Skeletal muscle satellite cell (primary cell): ENCODE results near the gene PPP1R12B.
"Not testable (repeated sequence)": the region's sequence is repeated elsewhere in the genome, so short reads cannot be mapped to it uniquely, and the experiment has no call there.

Experiments used
- H3K27me3 ChIP-seq: 2 replicates; pipeline ENCODE4 v1.7.0; 2013; ENCODE audit warnings: low read length; ENCODE audit not compliant: control insufficient read depth, insufficient read depth
- H3K36me3 ChIP-seq: 2 replicates; pipeline ENCODE4 v1.7.0; 2013; ENCODE audit warnings: mild to moderate bottlenecking, control low read depth, low read length; ENCODE audit not compliant: insufficient read depth
- H3K4me1 ChIP-seq: 2 replicates; pipeline ENCODE4 v1.7.0; 2013; ENCODE audit warnings: low read length; ENCODE audit not compliant: control insufficient read depth, insufficient read depth
- H3K4me2 ChIP-seq: 2 replicates; pipeline ENCODE4 v1.7.0; 2013; ENCODE audit warnings: mild to moderate bottlenecking, low read length
- H3K4me3 ChIP-seq: 2 replicates; pipeline ENCODE4 v1.7.0; 2013; ENCODE audit warnings: low read length
- H3K9ac ChIP-seq: 2 replicates; pipeline ENCODE4 v1.7.0; 2013; ENCODE audit warnings: mild to moderate bottlenecking, low read depth, low read length, moderate library complexity
- H3K9me3 ChIP-seq: replicated peaks from 2 replicates; pipeline ENCODE4 v1.7.0; 2013; ENCODE audit warnings: mild to moderate bottlenecking, control low read depth, low read length

PPP1R12B gene

DNA sequence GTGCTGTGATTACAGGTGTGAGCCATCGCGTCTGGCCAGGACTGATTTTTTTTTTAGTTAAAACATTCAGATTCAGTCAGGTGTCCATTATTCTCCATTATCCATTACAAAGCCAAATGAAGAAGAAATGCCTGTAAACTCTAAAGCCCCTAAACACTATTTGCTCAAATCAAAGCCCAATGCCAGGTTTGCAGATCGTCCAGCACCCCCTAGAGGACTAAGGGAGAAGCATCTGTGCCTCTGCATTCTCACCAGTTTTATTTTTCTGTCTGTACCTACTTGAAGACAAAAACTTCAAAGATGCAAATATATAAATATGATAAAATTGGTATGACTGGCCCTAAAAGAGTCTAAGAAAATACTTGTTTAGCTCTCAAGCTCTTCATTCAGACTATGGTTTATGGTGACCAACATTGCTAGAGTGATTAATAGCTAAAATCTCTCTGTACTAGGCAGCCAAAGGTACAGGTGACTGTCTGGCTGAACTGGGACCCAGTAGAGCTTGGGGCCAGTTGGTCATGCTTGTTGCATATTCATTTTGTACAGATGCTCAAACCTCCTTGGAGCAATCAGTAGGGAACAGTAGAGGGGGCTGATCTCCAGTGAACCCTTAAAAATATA, 223.3 kb downstream of the PPP1R12B start:
- H3K4me2 ChIP-seq, result no peak overlapping the region
- no peaks in the 10 kb centered on the region for H3K36me3 ChIP-seq
- no peak overlapping the region for H3K4me3 ChIP-seq
- no peak overlapping the region for H3K9ac ChIP-seq
- no peaks in the 10 kb centered on the region for H3K9me3 ChIP-seq
- H3K27me3 ChIP-seq, result no peaks in the 10 kb centered on the region
- peaks cover 51% of the 10 kb centered on the region for H3K4me1 ChIP-seq

DNA sequence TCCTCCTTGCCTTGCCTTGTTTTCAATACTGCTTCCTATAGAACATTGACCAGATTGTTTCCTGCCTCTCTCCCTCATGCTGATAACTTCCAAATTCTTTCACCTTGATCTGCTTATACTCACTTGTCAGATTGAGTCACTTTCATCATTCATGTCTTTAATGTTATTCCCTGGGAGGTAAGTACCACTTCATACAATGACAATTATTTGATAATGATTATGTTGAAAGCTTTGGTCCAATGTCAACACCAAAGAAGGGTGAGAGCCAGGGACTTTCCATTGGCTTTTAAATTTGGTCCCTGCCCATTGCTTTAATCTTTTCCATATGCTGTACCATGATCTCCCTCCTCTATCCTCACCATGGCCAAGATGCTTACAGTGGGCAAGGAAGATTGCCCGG, 224.4 kb downstream of the PPP1R12B start:
- no peaks in the 10 kb centered on the region for H3K36me3 ChIP-seq
- no peak overlapping the region for H3K4me2 ChIP-seq
- H3K4me1 ChIP-seq, result peaks cover 51% of the 10 kb centered on the region
- no peaks in the 10 kb centered on the region for H3K9me3 ChIP-seq
- H3K27me3 ChIP-seq, result no peaks in the 10 kb centered on the region
- no peak overlapping the region for H3K4me3 ChIP-seq
- no peak overlapping the region for H3K9ac ChIP-seq

DNA sequence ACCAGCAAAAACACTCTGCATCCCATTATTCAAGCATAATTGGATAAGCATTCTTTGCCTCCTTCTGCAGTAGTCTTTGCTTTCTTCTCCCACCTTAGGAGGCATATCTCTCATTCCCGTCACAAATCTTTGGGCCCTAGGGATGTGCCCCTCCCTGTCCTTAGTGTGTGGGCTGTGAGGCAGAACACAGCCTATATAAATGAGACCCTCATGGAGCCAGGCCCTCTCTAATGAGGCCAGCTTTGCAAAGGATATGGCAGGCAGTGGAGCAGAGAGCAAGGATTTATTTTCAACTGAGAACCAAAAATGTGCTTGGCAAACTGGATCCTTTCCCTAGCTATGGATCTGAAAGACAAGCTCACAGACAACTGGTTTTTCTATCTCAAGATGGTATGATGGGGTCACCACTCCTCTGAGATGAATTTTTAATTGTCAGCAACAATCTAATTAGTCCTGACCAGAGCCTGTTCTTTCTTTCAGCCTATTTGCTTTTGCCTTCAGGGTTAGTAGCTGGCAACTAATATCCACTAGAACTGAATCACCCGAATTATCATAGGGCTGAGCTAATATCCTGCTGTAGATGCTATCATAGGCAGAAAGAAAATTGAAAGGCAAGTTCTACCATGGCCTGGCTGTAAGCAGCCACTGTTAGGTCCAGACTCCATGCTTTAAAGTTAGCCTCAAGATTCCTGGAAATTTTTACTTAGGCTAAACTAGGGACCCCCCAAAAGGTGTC, 227.6 kb downstream of the PPP1R12B start:
- Histone ChIP-seq H3K9ac (peak overlapping the region; percentile 12), H3K4me2 (peak overlapping the region; percentile 41), H3K9me3 (no peaks in the 10 kb centered on the region), H3K4me3 (no peak overlapping the region), H3K4me1 (peaks cover 62% of the 10 kb centered on the region), H3K27me3 (no peaks in the 10 kb centered on the region), H3K36me3 (no peaks in the 10 kb centered on the region)

DNA sequence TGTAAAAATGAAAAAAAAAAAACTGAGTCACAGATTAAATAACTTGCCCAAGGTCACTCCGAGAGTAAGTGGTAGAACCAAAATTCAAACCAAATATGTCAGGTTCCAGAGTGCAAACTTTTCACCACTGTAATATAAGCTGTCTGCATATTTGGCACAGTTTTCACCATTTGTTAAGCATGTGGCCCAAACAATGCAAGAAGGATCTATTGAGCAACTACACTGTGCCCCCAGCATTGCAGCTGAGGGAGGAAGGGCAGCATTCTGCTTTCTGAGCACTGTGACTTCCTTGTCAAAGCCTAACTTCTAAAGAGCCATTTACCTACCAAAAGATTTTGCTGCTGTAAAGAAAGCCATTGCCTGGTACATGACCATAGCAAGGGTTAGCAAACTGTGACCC, 228.3 kb downstream of the PPP1R12B start:
- Histone ChIP-seq H3K27me3 (no peaks in the 10 kb centered on the region), H3K9me3 (no peaks in the 10 kb centered on the region), H3K9ac (peak overlapping the region; percentile 12), H3K4me3 (no peak overlapping the region), H3K36me3 (no peaks in the 10 kb centered on the region), H3K4me1 (peaks cover 62% of the 10 kb centered on the region), H3K4me2 (peak overlapping the region; percentile 41)

DNA sequence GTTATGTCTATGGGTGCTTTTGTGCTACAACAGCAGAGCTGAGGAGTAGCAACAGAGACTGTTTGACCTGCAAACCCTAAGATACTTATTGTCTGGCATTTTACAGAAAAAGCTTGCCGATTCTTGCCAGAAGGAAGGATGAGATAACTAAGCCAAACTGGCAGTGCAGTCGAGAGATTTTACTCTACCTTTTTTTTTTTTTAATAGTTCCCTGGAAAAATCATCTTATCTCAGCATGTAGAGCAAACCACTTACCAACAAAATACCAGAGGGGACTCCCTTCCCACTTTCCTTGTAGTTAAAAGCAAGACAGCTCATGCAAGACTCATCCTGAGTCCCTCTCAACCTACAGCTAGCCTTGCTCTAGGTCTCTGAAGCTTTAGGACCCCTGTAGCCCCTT, 228.9 kb downstream of the PPP1R12B start:
- Histone ChIP-seq H3K9me3 (no peaks in the 10 kb centered on the region), H3K36me3 (no peaks in the 10 kb centered on the region), H3K9ac (no peak overlapping the region), H3K4me2 (peak overlapping the region; percentile 41), H3K4me3 (no peak overlapping the region), H3K27me3 (no peaks in the 10 kb centered on the region), H3K4me1 (peaks cover 62% of the 10 kb centered on the region)

DNA sequence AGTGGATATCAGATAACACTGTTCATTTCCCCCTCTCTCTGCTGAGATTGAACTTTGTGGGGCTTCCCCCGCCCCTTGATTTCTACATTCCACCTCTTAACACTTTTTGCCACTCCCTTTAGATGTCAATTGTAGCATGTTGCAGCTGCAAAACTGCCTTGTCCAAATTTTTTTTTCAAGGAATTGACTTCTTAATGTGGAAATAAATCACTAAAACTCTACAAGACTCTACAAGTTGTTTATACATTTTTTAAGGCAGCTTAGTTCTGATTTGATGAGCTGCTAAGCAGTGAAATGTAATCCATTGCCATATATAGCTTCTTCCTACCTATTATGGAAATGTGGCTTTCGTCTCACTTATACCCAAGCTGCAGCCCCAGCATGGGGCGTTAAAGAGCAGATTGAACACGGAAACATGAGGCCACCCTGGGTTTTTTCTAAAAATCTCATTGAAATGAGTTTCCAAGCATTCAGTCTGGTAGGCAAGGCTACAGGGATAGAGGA, 229.6 kb downstream of the PPP1R12B start:
- Histone ChIP-seq H3K4me3 (no peak overlapping the region), H3K9ac (no peak overlapping the region), H3K4me2 (no peak overlapping the region), H3K36me3 (no peaks in the 10 kb centered on the region), H3K9me3 (no peaks in the 10 kb centered on the region), H3K4me1 (peaks cover 62% of the 10 kb centered on the region), H3K27me3 (no peaks in the 10 kb centered on the region)

DNA sequence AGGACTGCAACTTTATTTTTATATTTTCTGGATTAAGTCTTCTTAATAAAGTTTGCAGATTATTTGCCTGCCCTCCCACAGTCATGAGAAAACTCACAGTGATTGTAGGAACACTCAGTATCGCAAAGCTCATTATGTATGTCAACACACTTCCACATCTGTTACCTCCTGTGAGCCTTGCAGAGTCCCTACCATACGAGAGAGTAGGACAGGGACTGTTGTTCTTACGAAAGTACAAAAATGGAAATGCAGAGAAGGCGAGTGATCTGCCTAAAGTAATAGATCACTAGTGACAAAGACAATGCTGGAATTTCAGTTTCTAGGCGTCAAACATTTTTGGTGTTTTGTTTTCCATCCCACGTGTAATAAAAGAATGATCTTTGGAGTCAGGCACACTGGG, 230.1 kb downstream of the PPP1R12B start:
- no peaks in the 10 kb centered on the region for H3K27me3 ChIP-seq
- H3K4me3 ChIP-seq, result no peak overlapping the region
- no peaks in the 10 kb centered on the region for H3K36me3 ChIP-seq
- peaks cover 62% of the 10 kb centered on the region for H3K4me1 ChIP-seq
- no peak overlapping the region for H3K9ac ChIP-seq
- no peak overlapping the region for H3K4me2 ChIP-seq
- H3K9me3 ChIP-seq, result no peaks in the 10 kb centered on the region

DNA sequence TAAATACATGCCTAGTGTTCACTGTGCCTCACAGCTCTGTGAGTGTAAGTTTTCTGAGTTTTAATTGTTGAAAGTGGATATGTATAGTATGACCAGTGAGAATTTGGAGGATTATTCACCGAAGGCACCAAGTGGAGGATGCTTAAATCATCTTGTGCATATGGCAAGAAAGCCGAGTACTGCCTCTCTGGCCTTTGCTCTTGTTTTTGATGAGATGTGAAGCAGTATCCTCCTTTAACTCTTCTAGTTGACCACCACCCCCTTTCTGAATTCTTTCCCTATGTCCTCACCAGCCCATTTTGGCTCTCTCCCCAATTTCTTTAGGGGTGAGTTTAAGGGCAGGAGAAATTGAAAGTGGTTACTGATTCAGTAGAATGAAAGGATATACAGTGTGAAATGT, 231.3 kb downstream of the PPP1R12B start:
- H3K36me3 ChIP-seq, result no peaks in the 10 kb centered on the region
- no peaks in the 10 kb centered on the region for H3K9me3 ChIP-seq
- H3K27me3 ChIP-seq, result no peaks in the 10 kb centered on the region
- peak overlapping the region; percentile 8 for H3K4me3 ChIP-seq
- peak overlapping the region; percentile 61 for H3K9ac ChIP-seq
- peaks cover 57% of the 10 kb centered on the region for H3K4me1 ChIP-seq
- H3K4me2 ChIP-seq, result peak overlapping the region; percentile 63

DNA sequence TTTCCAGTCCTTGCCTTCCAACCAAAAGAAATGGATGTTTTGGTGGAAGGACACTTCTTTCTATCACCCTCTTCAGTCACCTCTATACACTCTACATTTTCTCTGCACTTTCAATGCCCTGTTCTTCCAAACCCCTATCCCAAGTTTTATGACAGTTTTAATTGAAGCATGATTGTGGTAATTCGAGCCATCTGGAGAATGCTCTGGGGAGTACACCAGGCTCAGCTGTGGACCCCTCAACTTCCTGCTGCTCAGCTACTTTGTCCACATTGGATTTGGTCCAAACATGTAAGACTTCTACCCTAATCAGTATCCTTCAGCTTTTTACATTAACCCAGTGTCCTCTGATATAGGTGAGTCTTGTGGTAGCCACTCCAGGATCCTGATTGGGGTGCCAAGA, 232.1 kb downstream of the PPP1R12B start:
- Histone ChIP-seq H3K27me3 (no peaks in the 10 kb centered on the region), H3K9me3 (no peaks in the 10 kb centered on the region), H3K4me3 (no peak overlapping the region), H3K4me2 (peak overlapping the region; percentile 63), H3K9ac (no peak overlapping the region), H3K4me1 (peaks cover 59% of the 10 kb centered on the region), H3K36me3 (no peaks in the 10 kb centered on the region)

DNA sequence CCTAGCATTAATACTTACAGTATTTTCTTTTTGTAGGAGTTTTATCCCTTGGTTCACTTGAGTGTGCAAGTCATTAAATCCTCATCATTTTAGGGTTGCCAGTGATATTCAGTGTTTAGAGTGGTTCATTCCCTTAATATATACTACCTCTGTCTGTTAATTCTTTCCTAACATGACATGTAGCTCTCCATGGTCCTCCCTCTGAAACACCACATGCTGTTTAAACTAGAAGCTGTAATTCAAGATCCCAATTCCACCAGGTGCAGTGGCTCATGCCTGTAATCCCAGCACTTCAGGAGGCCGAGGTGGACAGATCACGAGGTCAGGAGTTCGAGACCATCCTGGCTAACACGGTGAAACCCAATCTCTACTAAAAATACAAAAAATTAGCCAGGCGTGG, 233.9 kb downstream of the PPP1R12B start:
- H3K27me3 ChIP-seq, H3K4me2 ChIP-seq, H3K4me3 ChIP-seq, H3K9ac ChIP-seq, H3K36me3 ChIP-seq, H3K9me3 ChIP-seq: not testable (repeated sequence)
- peaks cover 59% of the 10 kb centered on the region for H3K4me1 ChIP-seq

DNA sequence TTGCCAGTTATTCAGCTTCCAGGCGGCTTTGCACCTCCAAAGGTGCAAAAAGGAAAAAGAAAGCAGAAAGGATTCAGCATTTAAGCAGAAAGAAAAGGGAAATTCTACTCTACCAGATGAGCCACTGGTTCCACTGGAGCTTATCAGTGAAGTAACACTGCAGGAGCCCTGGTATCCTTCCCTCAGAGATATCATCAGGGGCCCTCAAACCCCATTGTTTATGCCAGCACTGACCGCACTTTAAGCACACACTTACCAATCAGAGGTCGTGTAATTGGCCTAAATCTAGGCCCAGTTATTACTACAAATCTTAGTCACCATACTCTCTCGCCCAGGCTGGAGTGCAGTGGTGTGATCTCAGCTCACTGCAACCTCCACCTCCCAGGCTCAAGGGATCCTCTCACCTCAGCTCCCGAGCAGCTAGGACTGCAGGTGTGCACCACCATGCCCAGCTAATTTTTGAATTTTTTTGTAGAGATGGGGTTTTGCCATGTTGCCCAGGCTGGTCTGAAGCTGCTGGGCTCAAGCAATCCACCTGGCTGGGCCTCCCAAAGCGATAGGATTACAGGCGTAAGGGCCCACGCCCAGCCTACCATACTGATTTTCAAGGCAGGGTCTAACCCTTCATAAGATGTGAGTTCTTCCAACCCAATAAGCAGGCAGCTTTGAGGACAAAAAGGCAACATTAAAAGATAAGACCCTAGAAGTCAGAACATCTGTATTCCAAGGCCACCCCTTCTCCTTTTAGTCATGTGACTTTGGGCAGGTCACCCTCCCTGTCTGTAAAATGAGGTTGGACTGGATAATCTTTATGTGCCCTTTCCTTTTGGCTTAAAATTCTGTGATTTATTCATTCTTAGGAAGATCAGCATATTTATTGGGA, 236.4 kb downstream of the PPP1R12B start:
- no peaks in the 10 kb centered on the region for H3K36me3 ChIP-seq
- no peaks in the 10 kb centered on the region for H3K27me3 ChIP-seq
- no peak overlapping the region for H3K4me2 ChIP-seq
- H3K4me3 ChIP-seq, result no peak overlapping the region
- H3K4me1 ChIP-seq, result peaks cover 58% of the 10 kb centered on the region
- no peaks in the 10 kb centered on the region for H3K9me3 ChIP-seq
- H3K9ac ChIP-seq, result no peak overlapping the region
